Cardiac fibroblast (primary cell): Measurements from ENCODE around the gene DCLRE1B.

Experiments
- DNase-seq, 2 donors: peaks; one replicate each; pipeline versions ENCODE4 v3.0.0 to v3.0.0-alpha.2; 2010; ENCODE audit warnings: low read depth in 2 of 2
- H3K4me3 ChIP-seq, 2 donors: replicated peaks in 1 of 2; 1 replicate in 1 of 2; 2 replicates in 1 of 2; pipeline ENCODE4 v1.5.1; 2011; ENCODE audit warnings: low read depth in 2 of 2, low read length in 2 of 2, mild to moderate bottlenecking in 2 of 2, moderate library complexity in 1 of 2
- CTCF ChIP-seq: IDR thresholded peaks from one replicate; pipeline ENCODE4 v1.5.1; 2011; ENCODE audit warnings: low read depth, mild to moderate bottlenecking, low read length, inconsistent platforms

The DCLRE1B gene

GRCh38 chr1:113912594-113913311 lies 7.6 kb downstream of the DCLRE1B start:
- H3K4me3 ChIP-seq, result no peak overlapping the region
- no peak for TF ChIP-seq CTCF
- peak; percentile 56 to 94 for DNase-seq

GRCh38 chr1:113913312-113913668 lies 8.2 kb downstream of the DCLRE1B start:
- DNase-seq, result no peak
- H3K4me3 ChIP-seq, result no peak overlapping the region
- no peak for TF ChIP-seq CTCF

GRCh38 chr1:113913887-113914664 lies 8.9 kb downstream of the DCLRE1B start:
- DNase-seq, result no peak
- TF ChIP-seq CTCF, result no peak
- H3K4me3 ChIP-seq, result no peak overlapping the region

- DNase-seq, result no peak
- no peak for TF ChIP-seq CTCF
- no peak overlapping the region for H3K4me3 ChIP-seq
Observed at GRCh38 chr1:113916974-113917373, 11.8 kb downstream of the DCLRE1B start.

- no peak for TF ChIP-seq CTCF
- peak in 1 of 2 donors; percentile 70 for DNase-seq
- no peak overlapping the region for H3K4me3 ChIP-seq
Observed at GRCh38 chr1:113917400-113918082, 12.4 kb downstream of the DCLRE1B start.

DNA sequence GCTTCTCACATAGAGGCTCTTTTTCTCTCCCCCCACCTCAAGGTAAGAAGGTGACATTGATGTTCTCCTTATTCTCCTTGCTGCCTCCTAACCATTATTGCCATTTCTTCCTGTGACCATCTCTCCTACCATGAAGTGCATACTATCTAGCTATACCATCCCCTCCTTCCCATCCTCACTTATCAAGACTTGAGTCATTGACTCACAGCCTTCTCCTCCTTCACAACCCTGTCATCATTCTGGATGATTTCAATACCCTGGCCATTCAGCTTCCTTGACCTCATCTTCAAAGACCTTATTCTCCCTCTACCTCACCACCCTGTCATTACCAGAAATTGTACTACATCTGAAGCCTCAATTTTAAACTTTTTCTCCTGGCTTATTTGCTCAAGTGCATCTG lies 13.1 kb downstream of the DCLRE1B start:
- H3K4me3 ChIP-seq, result no peak overlapping the region
- no peak for DNase-seq
- TF ChIP-seq CTCF, result no peak
